ENCODE results near the gene COL18A1. TPM values are rescaled to one million over a fixed set of nuclear protein-coding genes. Genes with fewer than 3 reads are reported as not detected.

The COL18A1 gene
- total and polyA plus RNA-seq, 2 of the 8 experiments (the other 6 are each of a cell fraction or from before 2014, with no cell fraction given) = 145 to 201 TPM

GRCh38 chr21:45528028-45528705 lies 123.2 kb downstream of the COL18A1 start:
- Histone ChIP-seq H3K9me3 (ENCODE audit: insufficient read depth in 2 of 2, low read depth in 1 of 2, low read length in 1 of 2) (no peaks in the 10 kb centered on the region; a peak in 1 of 4 replicates), H3K36me3 (ENCODE audit: control insufficient read depth in 2 of 4, insufficient read depth in 4 of 4, low read length in 3 of 4) (peaks cover 9 to 23% (median 18%) of the 10 kb centered on the region in 4 experiments; a peak in 6 of 8 replicates), H3K79me2 (ENCODE audit: control insufficient read depth in 1 of 2, insufficient read depth in 2 of 2, low read length in 2 of 2) (no peaks in the 10 kb centered on the region), H2BK12ac (ENCODE audit: low read depth, low read length) (no peak overlapping the region), H3K9ac (replicated peaks in 1 of 4; ENCODE audit: extremely low read depth in 1 of 4, low read depth in 3 of 4, low read length in 3 of 4) (no peak overlapping the region), H2BK20ac (ENCODE audit: low read length) (no peak overlapping the region), H3K79me1 (ENCODE audit: low read depth, low read length) (peaks cover 2% of the 10 kb centered on the region), H4K20me1 (replicated peaks in 1 of 2; ENCODE audit: control insufficient read depth in 1 of 2, insufficient read depth in 2 of 2, low read length in 2 of 2) (peaks cover 9 to 20% of the 10 kb centered on the region in 2 experiments), H3K56ac (replicated peaks; ENCODE audit: insufficient read length, low read depth, low read length) (no peak overlapping the region), H4K91ac (replicated peaks; ENCODE audit: insufficient read length, low read length) (no peak overlapping the region), H2AFZ (ENCODE audit: low read length) (no peak overlapping the region), H2BK120ac (replicated peaks; ENCODE audit: low read depth, low read length) (no peak overlapping the region), H4K5ac (ENCODE audit: insufficient read length, low read depth, low read length) (no peak overlapping the region), H3K23ac (ENCODE audit: insufficient read length) (no peak overlapping the region), H4K8ac (ENCODE audit: extremely low read depth, insufficient read depth, low read length) (no peak overlapping the region), H3K27me3 (replicated peaks in 1 of 4; ENCODE audit: control insufficient read depth in 3 of 4, extremely low read depth in 1 of 4, insufficient read depth in 3 of 4, low read length in 3 of 4) (no peaks in the 10 kb centered on the region; a peak in 1 of 7 replicates), H3K4me2 (ENCODE audit: insufficient read depth in 1 of 2, low read depth in 2 of 2, low read length in 2 of 2) (no peak overlapping the region), H3K18ac (ENCODE audit: extremely low read depth, low read length) (no peak overlapping the region), H3K27ac (ENCODE audit: low read depth, low read length) (no peak overlapping the region), H3K14ac (ENCODE audit: insufficient read length) (no peak overlapping the region), H2BK5ac (ENCODE audit: low read depth, low read length) (no peak overlapping the region), H3K23me2 (ENCODE audit: low read depth, low read length) (peaks cover 10% of the 10 kb centered on the region), H2BK15ac (ENCODE audit: low read length) (no peak overlapping the region), H3K4me3 (ENCODE audit: extremely low read depth in 1 of 4, insufficient read depth in 2 of 4, low read depth in 3 of 4, low read length in 4 of 4) (no peak overlapping the region), H2AK5ac (ENCODE audit: low read depth, low read length) (no peak overlapping the region), H3K4me1 (replicated peaks in 1 of 4; ENCODE audit: control insufficient read depth in 3 of 4, insufficient read depth in 4 of 4, low read length in 3 of 4) (no peaks in the 10 kb centered on the region; a peak in 1 of 7 replicates), H3K4ac (replicated peaks; ENCODE audit: insufficient read length, low read depth, low read length) (no peak overlapping the region)
- CTCF ChIA-PET (ENCODE audit: partially characterized antibody) = no interaction called here
- WGBS, 2 experiments (ENCODE audit: extremely low coverage in 1 of 2, insufficient coverage in 1 of 2, insufficient read length in 1 of 2, insufficient replicate concordance in 2 of 2, low coverage in 1 of 2, low lambda C conversion rate in 2 of 2, missing lambda C conversion rate in 1 of 2) = 82% methylated on average over 10 of the region's 18 CpGs; no CpG with 5 or more reads in 1 of the 2 experiments
- DNase-seq (ENCODE audit: low read depth in 1 of 2, low spot score in 2 of 2) (no peak), FAIRE-seq (no peak)
- POLR2A ChIA-PET (ENCODE audit: partially characterized antibody) = no interaction called here
- TF ChIP-seq FOSL1 (IDR thresholded peaks at IDR 0.05; ENCODE audit: insufficient read depth, low read depth, low read length) (no peak), SIRT6 (IDR thresholded peaks at IDR 0.05; ENCODE audit: low read length) (no peak), POLR2AphosphoS5 (IDR thresholded peaks at IDR 0.05; ENCODE audit: low read depth, low read length) (no peak), KDM1A (IDR thresholded peaks at IDR 0.05; ENCODE audit: borderline replicate concordance, low read length) (no peak), SRF (IDR thresholded peaks at IDR 0.05; ENCODE audit: low read depth, low read length) (no peak), NRF1 (IDR thresholded peaks at IDR 0.05; ENCODE audit: low read depth, low read length) (no peak), MAFK (IDR thresholded peaks at IDR 0.05; ENCODE audit: low read depth, low read length) (no peak), BRCA1 (IDR thresholded peaks at IDR 0.05; ENCODE audit: low read depth, low read length) (no peak), CHD2 (IDR thresholded peaks at IDR 0.05; ENCODE audit: low read length) (no peak), KDM5A (IDR thresholded peaks at IDR 0.05; ENCODE audit: low read length) (no peak), SUZ12 (IDR thresholded peaks at IDR 0.05; ENCODE audit: low read length) (no peak)
- TF ChIP-seq, protein P1, sequence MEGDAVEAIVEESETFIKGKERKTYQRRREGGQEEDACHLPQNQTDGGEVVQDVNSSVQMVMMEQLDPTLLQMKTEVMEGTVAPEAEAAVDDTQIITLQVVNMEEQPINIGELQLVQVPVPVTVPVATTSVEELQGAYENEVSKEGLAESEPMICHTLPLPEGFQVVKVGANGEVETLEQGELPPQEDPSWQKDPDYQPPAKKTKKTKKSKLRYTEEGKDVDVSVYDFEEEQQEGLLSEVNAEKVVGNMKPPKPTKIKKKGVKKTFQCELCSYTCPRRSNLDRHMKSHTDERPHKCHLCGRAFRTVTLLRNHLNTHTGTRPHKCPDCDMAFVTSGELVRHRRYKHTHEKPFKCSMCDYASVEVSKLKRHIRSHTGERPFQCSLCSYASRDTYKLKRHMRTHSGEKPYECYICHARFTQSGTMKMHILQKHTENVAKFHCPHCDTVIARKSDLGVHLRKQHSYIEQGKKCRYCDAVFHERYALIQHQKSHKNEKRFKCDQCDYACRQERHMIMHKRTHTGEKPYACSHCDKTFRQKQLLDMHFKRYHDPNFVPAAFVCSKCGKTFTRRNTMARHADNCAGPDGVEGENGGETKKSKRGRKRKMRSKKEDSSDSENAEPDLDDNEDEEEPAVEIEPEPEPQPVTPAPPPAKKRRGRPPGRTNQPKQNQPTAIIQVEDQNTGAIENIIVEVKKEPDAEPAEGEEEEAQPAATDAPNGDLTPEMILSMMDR (IDR thresholded peaks at IDR 0.05; ENCODE audit: control extremely low read depth in 1 of 3, insufficient read depth in 1 of 3, low read depth in 1 of 3, low read length in 3 of 3) = no peak

Measured in H1 (cell line).